ENCODE data around the gene UNC5CL. TPM values are rescaled to one million over a fixed set of nuclear protein-coding genes. Genes with fewer than 3 reads are reported as not detected.

The UNC5CL gene
- total RNA-seq, 1 donor: not detected

- no peak for TF ChIP-seq CTCF (IDR thresholded peaks at IDR 0.05; ENCODE audit: extremely low read depth, low read depth, low read length)
- H3K4me2 ChIP-seq (ENCODE audit: insufficient read depth, low read length): peak overlapping the region; percentile 94
These were observed 32.5 kb upstream of the UNC5CL start for GRCh38 chr6:41071501-41071922.

GRCh38 chr6:41066867-41067304 is 27.9 kb upstream of the UNC5CL start:
- Histone ChIP-seq H4K20me1 (ENCODE audit: insufficient read depth, low read length) (no peaks in the 10 kb centered on the region), H3K4me3 (ENCODE audit: insufficient read depth, low read length) (no peak overlapping the region), H3K4me2 (ENCODE audit: insufficient read depth, low read length) (no peak overlapping the region), H3K27ac (ENCODE audit: low read depth, low read length) (no peak overlapping the region), H3K79me2 (ENCODE audit: insufficient read depth, low read length) (no peaks in the 10 kb centered on the region), H3K9me3 (ENCODE audit: low read depth, low read length) (no peaks in the 10 kb centered on the region), H3K36me3 (ENCODE audit: insufficient read depth, low read length) (peaks cover 2% of the 10 kb centered on the region), H3K27me3 (ENCODE audit: insufficient read depth, low read length) (no peaks in the 10 kb centered on the region), H2AFZ (ENCODE audit: low read length) (no peak overlapping the region), H3K4me1 (ENCODE audit: insufficient read depth, low read length) (peaks cover 5% of the 10 kb centered on the region)
- DNase-seq (ENCODE audit: insufficient read length, low spot score, missing footprints): no peak
- TF ChIP-seq CTCF (IDR thresholded peaks at IDR 0.05; ENCODE audit: extremely low read depth, low read depth, low read length): peak; percentile 88

More at GRCh38 chr6:41071501-41071922, 32.5 kb upstream of the UNC5CL start:
- Histone ChIP-seq H3K36me3 (ENCODE audit: insufficient read depth, low read length) (peaks cover 2% of the 10 kb centered on the region), H4K20me1 (ENCODE audit: insufficient read depth, low read length) (peaks cover 7% of the 10 kb centered on the region), H3K4me3 (ENCODE audit: insufficient read depth, low read length) (peak overlapping the region; percentile 87), H2AFZ (ENCODE audit: low read length) (peak overlapping the region; percentile 95), H3K4me1 (ENCODE audit: insufficient read depth, low read length) (peaks cover 21% of the 10 kb centered on the region), H3K9me3 (ENCODE audit: low read depth, low read length) (no peaks in the 10 kb centered on the region), H3K79me2 (ENCODE audit: insufficient read depth, low read length) (peaks cover 29% of the 10 kb centered on the region), H3K27me3 (ENCODE audit: insufficient read depth, low read length) (no peaks in the 10 kb centered on the region), H3K27ac (ENCODE audit: low read depth, low read length) (peak overlapping the region; percentile 94)
- peak; percentile 42 for DNase-seq (ENCODE audit: insufficient read length, low spot score, missing footprints)

- Histone ChIP-seq H3K36me3 (ENCODE audit: insufficient read depth, low read length) (peaks cover 2% of the 10 kb centered on the region), H3K4me1 (ENCODE audit: insufficient read depth, low read length) (no peaks in the 10 kb centered on the region), H3K79me2 (ENCODE audit: insufficient read depth, low read length) (no peaks in the 10 kb centered on the region), H4K20me1 (ENCODE audit: insufficient read depth, low read length) (no peaks in the 10 kb centered on the region), H3K4me3 (ENCODE audit: insufficient read depth, low read length) (no peak overlapping the region), H3K27me3 (ENCODE audit: insufficient read depth, low read length) (no peaks in the 10 kb centered on the region), H3K9me3 (ENCODE audit: low read depth, low read length) (no peaks in the 10 kb centered on the region), H3K27ac (ENCODE audit: low read depth, low read length) (no peak overlapping the region), H3K4me2 (ENCODE audit: insufficient read depth, low read length) (no peak overlapping the region), H2AFZ (ENCODE audit: low read length) (no peak overlapping the region)
- TF ChIP-seq CTCF (IDR thresholded peaks at IDR 0.05; ENCODE audit: extremely low read depth, low read depth, low read length): no peak
- DNase-seq (ENCODE audit: insufficient read length, low spot score, missing footprints): no peak
These were observed 26.6 kb upstream of the UNC5CL start for GRCh38 chr6:41065550-41066026.

- no peak for TF ChIP-seq CTCF (IDR thresholded peaks at IDR 0.05; ENCODE audit: extremely low read depth, low read depth, low read length)
- Histone ChIP-seq H3K27ac (ENCODE audit: low read depth, low read length) (no peak overlapping the region), H3K36me3 (ENCODE audit: insufficient read depth, low read length) (peaks cover 2% of the 10 kb centered on the region), H3K27me3 (ENCODE audit: insufficient read depth, low read length) (no peaks in the 10 kb centered on the region), H3K4me1 (ENCODE audit: insufficient read depth, low read length) (no peaks in the 10 kb centered on the region), H2AFZ (ENCODE audit: low read length) (no peak overlapping the region), H3K4me2 (ENCODE audit: insufficient read depth, low read length) (no peak overlapping the region), H3K4me3 (ENCODE audit: insufficient read depth, low read length) (no peak overlapping the region), H3K9me3 (ENCODE audit: low read depth, low read length) (no peaks in the 10 kb centered on the region), H3K79me2 (ENCODE audit: insufficient read depth, low read length) (no peaks in the 10 kb centered on the region), H4K20me1 (ENCODE audit: insufficient read depth, low read length) (no peaks in the 10 kb centered on the region)
- no peak for DNase-seq (ENCODE audit: insufficient read length, low spot score, missing footprints)
These were observed 25.8 kb upstream of the UNC5CL start for GRCh38 chr6:41064841-41065240.

Data from osteoblast (primary cell).